Neural cell (in vitro differentiated cells): ENCODE results near the gene UBA6.

Source experiments
- CTCF ChIP-seq: fragments of 450-650 bp; IDR thresholded peaks from 2 replicates; pipeline ENCODE4 v1.5.1; 2014; ENCODE audit warnings: antibody characterized with exemption, mild to moderate bottlenecking, moderate library complexity; ENCODE audit not compliant: poor library complexity, severe bottlenecking
- EZH2 ChIP-seq: fragments of 200-600, 300-800 bp; shearing (Covaris generic), sonication (generic); IDR thresholded peaks from 2 replicates; pipeline ENCODE4 v1.6.1; 2014; ENCODE audit warnings: antibody characterized with exemption, low read length, borderline replicate concordance, mild to moderate bottlenecking; ENCODE audit not compliant: insufficient read depth, poor library complexity, severe bottlenecking
- POLR2AphosphoS5 ChIP-seq: IDR thresholded peaks from 2 replicates; pipeline ENCODE4 v1.6.1; 2012
- RAD21 ChIP-seq: fragments of 450-650 bp; conservative IDR thresholded peaks from 2 replicates; pipeline ENCODE4 v1.6.1; 2014; ENCODE audit warnings: antibody characterized with exemption, mild to moderate bottlenecking, moderate library complexity
- REST ChIP-seq: IDR thresholded peaks from 2 replicates; pipeline ENCODE4 v1.6.1; 2012; ENCODE audit warnings: borderline replicate concordance
- SMC3 ChIP-seq: fragments of 450-650 bp; conservative IDR thresholded peaks from 2 replicates; pipeline ENCODE4 v1.6.1; 2014; ENCODE audit warnings: antibody characterized with exemption, mild to moderate bottlenecking, moderate library complexity; ENCODE audit not compliant: poor library complexity
- TAF1 ChIP-seq: IDR thresholded peaks from 2 replicates; pipeline ENCODE4 v1.6.1; 2012; ENCODE audit warnings: low read depth

- no peak for TF ChIP-seq CTCF
- TF ChIP-seq EZH2: no peak
- TF ChIP-seq TAF1: no peak
- TF ChIP-seq REST: no peak
- TF ChIP-seq POLR2AphosphoS5: no peak
- no peak for TF ChIP-seq RAD21
- TF ChIP-seq SMC3: no peak
These were observed 127.8 kb downstream of the UBA6 start for GRCh38 chr4:67573193-67573592.
